Cardiac muscle cell (in vitro differentiated cells and primary cell): ENCODE results near the gene TMUB1. TPM values are rescaled to one million over a fixed set of nuclear protein-coding genes. Genes with fewer than 3 reads are reported as not detected.

Experiments
- DNase-seq, 2 donors: peaks; one replicate each; pipeline versions ENCODE4 v3.0.0 to v3.0.0-alpha.2; 2010 to 2017; ENCODE audit warnings: low read depth in 1 of 2, low spot score in 1 of 2
- H3K27ac ChIP-seq: fragments of 200-600 bp; sonication (generic); 2 replicates; pipeline ENCODE4 v1.5.1; 2016
- H3K27me3 ChIP-seq: fragments of 200-600 bp; sonication (generic); 2 replicates; pipeline ENCODE4 v1.6.0; 2016; ENCODE audit warnings: control low read depth
- H3K36me3 ChIP-seq: fragments of 200-600 bp; sonication (generic); 2 replicates; pipeline ENCODE4 v1.5.1; 2016; ENCODE audit warnings: control low read depth
- H3K4me1 ChIP-seq: fragments of 200-600 bp; sonication (generic); 2 replicates; pipeline ENCODE4 v1.8.1; 2017; ENCODE audit warnings: low read depth, mild to moderate bottlenecking, mixed run types
- H3K4me3 ChIP-seq: fragments of 200-600 bp; sonication (generic); 2 replicates; pipeline ENCODE4 v1.5.1; 2016; ENCODE audit warnings: mild to moderate bottlenecking
- H3K9me3 ChIP-seq: fragments of 200-600 bp; sonication (generic); 2 replicates; pipeline ENCODE4 v1.5.1; 2017; ENCODE audit warnings: low read depth, mild to moderate bottlenecking, control low read depth
- polyA plus RNA-seq: library from polyadenylated mRNA; unstranded; fragments of >200 nt; fragmentation: Nextera tagmentation; extraction: Ambion mirVana; gene quantifications from 2 replicates; pipeline ENCODE4 v1.2.1, GENCODE V29; 2016
- total RNA-seq: library from RNA; depleted of rRNA; stranded (reverse); fragments of >200 nt; gene quantifications from 2 replicates; pipeline ENCODE4 v1.2.3, GENCODE V29; 2016
- TF ChIP-seq, protein P1 (sequence below): IDR thresholded peaks from 2 replicates; pipeline ENCODE4 v1.5.1; 2012; ENCODE audit warnings: low read depth, mild to moderate bottlenecking, low read length

The TMUB1 gene
- total and polyA plus RNA-seq, 2 experiments from 2014 or later, result 74.9 to 83.4 TPM

DNA sequence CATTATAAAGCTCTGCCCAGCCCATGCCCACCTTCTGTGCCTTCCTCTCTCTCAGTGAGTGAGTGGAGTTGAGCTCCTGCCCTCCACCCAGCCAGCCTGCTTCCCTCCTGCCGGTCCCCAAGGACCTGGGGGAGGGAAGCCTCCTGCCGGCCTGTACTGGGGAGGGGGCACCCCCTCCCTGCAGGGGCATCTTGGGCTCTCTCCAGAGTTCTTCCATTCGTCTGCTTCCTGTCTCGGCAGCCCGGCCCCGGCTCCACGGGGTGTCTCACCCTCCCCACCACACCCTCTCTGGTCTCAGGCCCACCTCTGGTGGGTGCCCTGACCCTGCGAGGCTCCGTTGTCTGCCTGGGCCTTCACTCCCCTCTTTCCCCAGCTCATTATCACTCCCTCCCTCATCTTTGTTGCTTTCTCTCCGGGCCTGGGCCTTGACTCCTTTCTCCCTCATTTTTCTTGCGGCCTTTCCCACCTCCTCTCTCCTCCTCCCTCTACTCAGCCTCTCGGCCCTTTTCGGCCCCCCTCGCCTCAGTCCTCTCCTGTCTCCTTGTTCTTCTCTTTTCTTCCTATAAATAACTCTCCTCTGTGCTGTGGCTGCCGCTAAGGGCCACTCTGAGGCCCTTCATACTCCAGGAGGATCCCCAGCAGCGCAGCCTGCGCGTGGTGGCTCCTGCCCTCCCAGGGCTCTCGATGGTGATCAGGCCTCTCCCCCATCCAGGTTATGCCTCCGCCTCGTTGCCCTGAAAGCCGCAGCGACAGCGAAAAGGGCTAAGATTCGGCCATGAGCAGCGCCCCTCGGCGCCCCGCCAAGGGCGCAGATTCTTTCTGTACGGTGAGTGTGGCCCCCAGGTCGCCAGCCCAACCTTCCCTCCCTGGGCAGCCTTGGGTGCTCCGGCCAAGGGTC is 21.8 kb downstream of the TMUB1 start:
- H3K4me3 ChIP-seq, result peak overlapping the region; percentile 12
- peak overlapping the region; percentile 34 for H3K27ac ChIP-seq
- peaks cover 14% of the 10 kb centered on the region for H3K36me3 ChIP-seq
- TF ChIP-seq, protein P1, sequence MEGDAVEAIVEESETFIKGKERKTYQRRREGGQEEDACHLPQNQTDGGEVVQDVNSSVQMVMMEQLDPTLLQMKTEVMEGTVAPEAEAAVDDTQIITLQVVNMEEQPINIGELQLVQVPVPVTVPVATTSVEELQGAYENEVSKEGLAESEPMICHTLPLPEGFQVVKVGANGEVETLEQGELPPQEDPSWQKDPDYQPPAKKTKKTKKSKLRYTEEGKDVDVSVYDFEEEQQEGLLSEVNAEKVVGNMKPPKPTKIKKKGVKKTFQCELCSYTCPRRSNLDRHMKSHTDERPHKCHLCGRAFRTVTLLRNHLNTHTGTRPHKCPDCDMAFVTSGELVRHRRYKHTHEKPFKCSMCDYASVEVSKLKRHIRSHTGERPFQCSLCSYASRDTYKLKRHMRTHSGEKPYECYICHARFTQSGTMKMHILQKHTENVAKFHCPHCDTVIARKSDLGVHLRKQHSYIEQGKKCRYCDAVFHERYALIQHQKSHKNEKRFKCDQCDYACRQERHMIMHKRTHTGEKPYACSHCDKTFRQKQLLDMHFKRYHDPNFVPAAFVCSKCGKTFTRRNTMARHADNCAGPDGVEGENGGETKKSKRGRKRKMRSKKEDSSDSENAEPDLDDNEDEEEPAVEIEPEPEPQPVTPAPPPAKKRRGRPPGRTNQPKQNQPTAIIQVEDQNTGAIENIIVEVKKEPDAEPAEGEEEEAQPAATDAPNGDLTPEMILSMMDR, result no peak
- H3K9me3 ChIP-seq, result no peaks in the 10 kb centered on the region
- no peaks in the 10 kb centered on the region for H3K27me3 ChIP-seq
- DNase-seq, result peak in 1 of 2 donors; percentile 30
- H3K4me1 ChIP-seq, result peaks cover 31% of the 10 kb centered on the region

DNA sequence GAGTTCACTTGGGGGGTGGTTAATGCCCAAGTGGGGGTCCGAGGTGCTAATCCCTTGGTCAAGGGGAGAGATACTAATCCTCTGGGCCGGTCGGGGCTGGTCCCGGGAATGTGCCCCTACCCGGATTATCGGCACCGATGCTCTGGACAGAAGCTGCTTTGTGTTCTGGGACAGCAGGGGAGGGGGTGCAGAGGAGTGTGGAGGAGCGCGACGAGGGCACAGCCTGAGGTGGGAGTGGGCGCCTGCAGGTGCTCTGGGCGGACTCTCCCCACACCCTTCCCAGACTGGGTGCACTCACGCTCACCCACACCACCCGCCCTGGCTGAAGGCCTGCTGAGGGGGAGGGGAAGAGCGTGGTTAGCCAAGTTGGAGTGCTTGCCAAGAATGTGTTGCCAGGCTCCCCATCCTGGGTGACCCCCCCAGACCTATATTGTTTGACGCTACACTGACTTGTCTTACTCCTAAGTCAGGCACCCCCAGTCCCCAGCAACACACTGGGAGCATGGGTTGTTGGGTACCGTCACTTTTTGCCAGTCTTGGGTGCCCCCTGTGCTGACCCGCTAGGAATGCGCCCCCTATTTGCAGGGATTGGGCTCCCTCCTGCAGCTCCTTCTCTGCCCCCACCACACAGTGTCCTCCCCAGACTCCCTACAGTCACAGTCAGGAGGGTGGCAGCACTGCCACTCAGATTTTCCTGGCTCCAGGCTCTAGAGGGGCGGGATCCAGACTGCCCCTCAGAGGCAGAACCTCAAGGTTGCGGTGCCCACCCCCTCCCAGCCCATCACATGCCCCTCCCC is 22.7 kb downstream of the TMUB1 start:
- H3K27me3 ChIP-seq, result no peaks in the 10 kb centered on the region
- peaks cover 31% of the 10 kb centered on the region for H3K4me1 ChIP-seq
- H3K4me3 ChIP-seq, result peak overlapping the region; percentile 87
- no peaks in the 10 kb centered on the region for H3K9me3 ChIP-seq
- peaks cover 13% of the 10 kb centered on the region for H3K36me3 ChIP-seq
- TF ChIP-seq, protein P1, result peak; percentile 13
- DNase-seq, result peak in 1 of 2 donors; percentile 55
- H3K27ac ChIP-seq, result peak overlapping the region; percentile 34

DNA sequence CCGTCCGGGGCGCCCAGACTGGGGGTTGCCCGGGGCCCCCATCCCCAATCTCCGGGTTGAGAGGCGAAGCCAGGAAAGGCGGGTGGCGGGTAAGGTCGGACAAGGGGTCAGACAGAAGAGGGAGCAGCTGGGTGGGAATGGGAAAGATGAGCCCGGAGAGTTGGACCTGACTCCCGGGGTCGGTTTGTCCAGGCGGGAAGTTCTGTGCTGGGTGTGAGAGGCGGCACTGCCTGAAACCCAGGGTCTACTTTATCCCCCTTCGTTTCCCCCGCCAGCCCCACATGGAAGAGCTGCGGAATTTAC is 23.2 kb downstream of the TMUB1 start:
- H3K4me1 ChIP-seq, result peaks cover 31% of the 10 kb centered on the region
- peak overlapping the region; percentile 95 for H3K27ac ChIP-seq

DNA sequence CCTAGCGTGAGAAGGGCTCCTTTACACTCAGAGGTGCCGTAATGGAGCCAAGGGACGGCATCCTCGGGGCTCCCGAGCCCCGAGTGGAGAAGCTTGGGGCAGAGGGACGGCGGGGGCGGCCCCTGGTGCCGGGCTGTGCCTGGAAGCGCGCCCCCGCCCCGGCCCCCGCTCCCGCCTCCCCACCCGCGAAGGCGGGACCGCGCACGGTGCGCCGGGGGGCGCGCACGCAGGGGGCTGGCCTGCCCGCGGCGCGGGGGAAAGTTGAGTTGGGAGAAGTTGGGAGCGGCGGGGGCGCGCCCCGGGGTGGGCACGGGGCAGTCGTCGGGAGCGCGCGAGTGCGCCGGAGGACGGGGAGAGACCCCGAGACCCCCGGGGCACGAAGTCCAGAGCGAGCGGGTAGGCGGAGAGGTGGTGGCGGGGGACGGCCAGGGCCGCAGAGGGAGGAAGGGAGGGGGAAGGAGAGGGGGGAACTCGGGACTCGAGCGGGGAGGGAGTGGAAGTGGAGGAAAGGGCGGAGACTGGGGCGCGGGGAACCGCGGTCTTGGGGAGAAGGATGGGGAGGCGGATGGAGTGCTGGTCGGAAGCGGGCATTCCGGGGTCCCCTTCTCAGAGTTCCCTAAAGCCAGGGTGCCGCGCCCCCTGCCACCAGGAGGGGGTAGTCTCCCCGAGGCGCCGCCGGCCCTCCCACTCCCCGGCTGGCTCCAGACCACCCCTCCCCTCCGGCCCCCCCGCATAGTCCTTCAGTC is 23.8 kb downstream of the TMUB1 start, which contains the start of gene SLC4A2:
Gene SLC4A2, plus strand, starts transcription at position 223 of the 746 bp plus-strand sequence. CDS start 2,399 bp downstream, outside the sequence.
- H3K4me1 ChIP-seq, result peaks cover 31% of the 10 kb centered on the region

More for the DNA sequence above, 23.2 kb downstream of the TMUB1 start:
- peaks cover 8% of the 10 kb centered on the region for H3K36me3 ChIP-seq
- TF ChIP-seq, protein P1, result no peak
- no peaks in the 10 kb centered on the region for H3K27me3 ChIP-seq
- H3K9me3 ChIP-seq, result no peaks in the 10 kb centered on the region
- no peak for DNase-seq
- H3K4me3 ChIP-seq, result peak overlapping the region; percentile 87

More for the DNA sequence above, 23.8 kb downstream of the TMUB1 start, which contains the start of gene SLC4A2:
- H3K9me3 ChIP-seq, result no peaks in the 10 kb centered on the region
- peak; percentile 75 to 80 for DNase-seq
- TF ChIP-seq, protein P1, result peak; percentile 50
- H3K27ac ChIP-seq, result peak within 1 kb of the TSS; percentile 95
- peak within 1 kb of the TSS; percentile 87 for H3K4me3 ChIP-seq
- H3K36me3 ChIP-seq, result peaks cover 2% of the 10 kb centered on the region
- no peaks in the 10 kb centered on the region for H3K27me3 ChIP-seq
